Measurements from ENCODE around the gene ADTRP.
"Not testable (repeated sequence)": the region's sequence is repeated elsewhere in the genome, so short reads cannot be mapped to it uniquely, and the experiment has no call there.

ADTRP gene

GRCh38 chr6:11701573-11701972 lies 77.0 kb downstream of the ADTRP start:
- H3K4me3 ChIP-seq (ENCODE audit: low read length) = no peak overlapping the region
- TF ChIP-seq, protein P1, sequence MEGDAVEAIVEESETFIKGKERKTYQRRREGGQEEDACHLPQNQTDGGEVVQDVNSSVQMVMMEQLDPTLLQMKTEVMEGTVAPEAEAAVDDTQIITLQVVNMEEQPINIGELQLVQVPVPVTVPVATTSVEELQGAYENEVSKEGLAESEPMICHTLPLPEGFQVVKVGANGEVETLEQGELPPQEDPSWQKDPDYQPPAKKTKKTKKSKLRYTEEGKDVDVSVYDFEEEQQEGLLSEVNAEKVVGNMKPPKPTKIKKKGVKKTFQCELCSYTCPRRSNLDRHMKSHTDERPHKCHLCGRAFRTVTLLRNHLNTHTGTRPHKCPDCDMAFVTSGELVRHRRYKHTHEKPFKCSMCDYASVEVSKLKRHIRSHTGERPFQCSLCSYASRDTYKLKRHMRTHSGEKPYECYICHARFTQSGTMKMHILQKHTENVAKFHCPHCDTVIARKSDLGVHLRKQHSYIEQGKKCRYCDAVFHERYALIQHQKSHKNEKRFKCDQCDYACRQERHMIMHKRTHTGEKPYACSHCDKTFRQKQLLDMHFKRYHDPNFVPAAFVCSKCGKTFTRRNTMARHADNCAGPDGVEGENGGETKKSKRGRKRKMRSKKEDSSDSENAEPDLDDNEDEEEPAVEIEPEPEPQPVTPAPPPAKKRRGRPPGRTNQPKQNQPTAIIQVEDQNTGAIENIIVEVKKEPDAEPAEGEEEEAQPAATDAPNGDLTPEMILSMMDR (conservative IDR thresholded peaks at IDR 0.05; ENCODE audit: low read length) = no peak
- no peak for DNase-seq (ENCODE audit: low read depth)

DNA sequence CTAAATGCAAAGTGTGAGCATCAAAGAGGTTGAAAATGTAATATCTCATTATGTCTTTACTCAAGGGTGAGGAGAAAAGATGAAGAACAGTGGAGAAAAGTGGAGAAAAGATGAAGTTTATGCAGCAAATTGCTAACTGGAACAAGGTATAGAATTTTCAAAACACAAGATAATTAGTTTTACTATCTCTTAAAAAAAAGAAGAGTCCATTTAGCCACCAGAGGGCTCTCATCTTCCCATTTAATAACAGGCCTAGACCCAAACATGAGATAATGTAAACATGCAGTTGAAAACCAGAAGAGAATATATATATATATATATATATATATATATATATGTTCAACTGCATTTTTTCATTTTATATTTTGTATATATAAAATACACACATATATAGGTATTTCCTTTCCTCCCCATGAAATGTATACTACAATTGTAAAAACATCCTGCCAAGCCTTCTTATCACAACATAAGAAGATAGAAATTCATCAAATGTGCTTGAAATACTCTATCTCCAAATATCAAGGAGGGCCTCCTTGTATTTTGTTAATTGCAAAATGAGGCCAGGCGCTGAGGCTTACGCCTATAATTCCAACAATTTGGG lies 78.4 kb downstream of the ADTRP start:
- no peak overlapping the region for H3K4me3 ChIP-seq (ENCODE audit: low read length)
- DNase-seq (ENCODE audit: low read depth) = peak; percentile 66
- TF ChIP-seq, protein P1 (conservative IDR thresholded peaks at IDR 0.05; ENCODE audit: low read length) = peak; percentile 61

GRCh38 chr6:11699576-11699975 lies 79.0 kb downstream of the ADTRP start:
- H3K4me3 ChIP-seq (ENCODE audit: low read length) = no peak overlapping the region
- TF ChIP-seq, protein P1 (conservative IDR thresholded peaks at IDR 0.05; ENCODE audit: low read length) = no peak
- DNase-seq (ENCODE audit: low read depth) = no peak

DNA sequence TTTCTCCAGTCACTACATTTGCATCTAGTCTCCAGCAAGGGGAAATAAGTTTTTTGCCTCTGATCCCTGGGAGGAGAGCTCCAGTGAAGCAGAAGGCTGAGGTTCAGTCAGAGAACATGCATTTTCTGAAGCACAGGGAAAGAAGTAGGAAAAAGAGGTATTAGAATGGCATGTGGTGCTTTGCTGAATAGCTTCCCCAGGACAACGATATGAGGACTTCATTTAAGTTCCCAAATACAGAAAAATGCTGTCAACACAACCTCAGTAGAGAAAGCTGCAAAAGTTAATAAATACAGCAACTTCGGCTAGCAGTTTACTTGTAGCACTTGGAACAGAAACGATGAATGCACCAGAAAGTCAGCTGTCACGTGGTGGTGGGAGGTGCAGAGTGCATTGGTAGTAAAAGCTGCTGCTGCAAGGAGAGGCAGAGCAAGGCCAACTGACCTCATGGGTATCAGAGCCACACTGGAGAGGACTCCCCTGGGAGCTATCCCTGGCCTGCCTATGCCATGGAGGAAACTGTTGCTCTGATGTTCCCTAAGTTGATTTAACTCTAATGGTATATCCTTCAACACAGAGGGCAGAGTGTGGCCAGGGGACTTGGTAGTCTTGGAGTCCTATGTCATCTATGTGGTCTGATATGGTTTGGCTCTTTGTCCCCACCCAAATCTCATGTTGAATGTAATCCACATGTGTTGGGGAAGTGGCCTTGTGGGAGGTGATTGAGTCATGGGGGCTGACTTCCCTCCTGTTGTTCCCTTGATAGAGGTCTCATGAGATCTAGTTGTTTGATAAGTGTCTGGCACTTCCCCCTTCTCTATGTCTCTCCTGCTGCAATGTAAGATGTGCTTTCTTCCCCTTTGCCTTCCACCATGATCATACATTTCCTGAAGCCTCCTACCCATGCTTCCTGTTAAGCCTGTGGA lies 85.9 kb downstream of the ADTRP start:
- DNase-seq (ENCODE audit: low read depth) = no peak
- TF ChIP-seq, protein P1 (conservative IDR thresholded peaks at IDR 0.05; ENCODE audit: low read length) = no peak
- H3K4me3 ChIP-seq (ENCODE audit: low read length) = no peak overlapping the region

DNA sequence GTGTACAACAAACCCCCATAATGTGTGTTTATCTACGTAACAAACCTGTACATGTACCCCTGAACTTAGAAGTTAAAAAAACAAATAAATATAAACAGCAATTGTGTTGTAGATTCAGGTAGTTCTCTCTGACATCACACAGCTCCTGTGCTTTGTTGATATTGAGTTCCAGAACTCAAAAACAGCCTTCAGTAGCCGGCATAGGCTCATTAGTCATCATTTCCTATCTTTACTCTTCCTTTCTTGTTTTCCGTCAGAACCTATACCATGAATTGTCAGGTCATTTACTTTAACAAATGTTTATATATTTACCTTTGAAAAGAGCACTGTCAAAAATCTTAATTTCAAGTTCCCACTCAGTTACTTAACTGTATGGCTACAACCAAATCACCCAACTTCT lies 88.8 kb downstream of the ADTRP start:
- DNase-seq (ENCODE audit: low read depth) = no peak
- TF ChIP-seq, protein P1 (conservative IDR thresholded peaks at IDR 0.05; ENCODE audit: low read length) = no peak
- H3K4me3 ChIP-seq (ENCODE audit: low read length) = no peak overlapping the region

DNA sequence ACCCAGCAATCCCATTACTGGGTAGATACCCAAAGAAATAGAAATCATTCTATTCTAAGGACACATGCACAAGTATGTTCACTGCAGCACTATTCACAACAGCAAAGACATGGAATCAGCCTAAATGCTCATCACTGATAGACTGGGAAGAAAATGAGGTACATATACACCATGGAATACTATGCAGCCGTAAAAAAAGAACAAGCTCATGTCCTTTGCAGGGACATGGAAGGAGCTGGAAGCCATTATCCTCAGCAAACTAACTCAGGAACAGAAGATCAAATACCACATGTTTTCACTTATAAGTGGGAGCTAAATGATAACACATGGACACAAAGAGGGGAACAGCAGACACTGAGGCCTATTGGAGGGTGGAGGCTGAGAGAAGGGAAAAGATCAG lies 89.2 kb downstream of the ADTRP start:
- not testable (repeated sequence) for H3K4me3 ChIP-seq (ENCODE audit: low read length); DNase-seq (ENCODE audit: low read depth)

- H3K4me3 ChIP-seq (ENCODE audit: low read length) = no peak overlapping the region
- DNase-seq (ENCODE audit: low read depth) = no peak
- TF ChIP-seq, protein P1 (conservative IDR thresholded peaks at IDR 0.05; ENCODE audit: low read length) = no peak
Observed at GRCh38 chr6:11688425-11688709, 90.2 kb downstream of the ADTRP start.
